HL-60 (cell line): Measurements from ENCODE around the gene GGTA1.

Experiments used
- DNase-seq, 2 experiments: peaks; one replicate each; pipeline ENCODE4 v3.0.0-alpha.2; 2010 to 2020; ENCODE audit warnings: low read depth in 1 of 2, low spot score in 1 of 2
- H3K27ac ChIP-seq: fragments of 250-450 bp; sonication (Bioruptor Pico); replicated peaks from 2 replicates; pipeline ENCODE4 v1.5.1; 2020; ENCODE audit warnings: mild to moderate bottlenecking, moderate library complexity
- H3K27me3 ChIP-seq: fragments of 250-450 bp; sonication (Bioruptor Pico); 2 replicates; pipeline ENCODE4 v1.5.1; 2021; ENCODE audit warnings: mild to moderate bottlenecking, moderate library complexity; ENCODE audit not compliant: insufficient read depth, poor library complexity, severe bottlenecking
- H3K4me3 ChIP-seq: replicated peaks from 2 replicates; pipeline ENCODE4 v1.5.1; 2011; ENCODE audit warnings: mild to moderate bottlenecking, control low read depth, low read length; ENCODE audit not compliant: insufficient read depth
- GABPA ChIP-seq: IDR thresholded peaks from 2 replicates; pipeline ENCODE4 v1.6.1; 2012; ENCODE audit warnings: low read depth
- POLR2AphosphoS5 ChIP-seq: IDR thresholded peaks from 2 replicates; pipeline ENCODE4 v1.6.1; 2012; ENCODE audit warnings: low read depth
- SPI1 ChIP-seq: IDR thresholded peaks from 2 replicates; pipeline ENCODE4 v1.6.1; 2012; ENCODE audit warnings: low read depth, mild to moderate bottlenecking, borderline replicate concordance
- TF ChIP-seq, protein P1 (sequence below): IDR thresholded peaks from one replicate; pipeline ENCODE4 v1.5.1; 2011; ENCODE audit warnings: low read length, control low read depth, inconsistent platforms; ENCODE audit not compliant: insufficient read depth
- TF ChIP-seq, protein P2 (sequence below): IDR thresholded peaks from 2 replicates; pipeline ENCODE4 v1.6.1; 2012; ENCODE audit warnings: low read depth; ENCODE audit not compliant: insufficient replicate concordance

The GGTA1 gene

DNA sequence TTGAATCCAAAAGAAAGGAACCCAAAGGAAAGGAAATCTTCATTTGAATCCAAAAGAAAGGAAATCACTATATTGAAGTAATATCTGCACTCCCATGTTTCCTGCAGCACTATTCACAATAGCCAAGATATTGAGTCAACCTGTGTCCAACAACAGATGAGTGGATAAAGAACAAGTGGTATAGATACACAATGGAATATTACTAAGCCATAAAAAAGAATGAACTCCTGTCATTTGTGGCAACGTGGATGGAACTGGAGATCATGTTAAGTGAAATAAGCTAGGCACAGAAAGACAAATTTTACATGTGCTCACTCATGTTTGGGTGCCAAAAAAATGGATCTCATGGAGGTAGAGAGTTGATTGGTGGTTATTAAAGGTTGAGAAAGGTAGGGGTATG lies 71.7 kb downstream of the GGTA1 start:
- Histone ChIP-seq H3K27me3 (no peaks in the 10 kb centered on the region), H3K4me3 (no peak overlapping the region), H3K27ac (no peak overlapping the region)
- DNase-seq = no peak
- TF ChIP-seq, protein P1, sequence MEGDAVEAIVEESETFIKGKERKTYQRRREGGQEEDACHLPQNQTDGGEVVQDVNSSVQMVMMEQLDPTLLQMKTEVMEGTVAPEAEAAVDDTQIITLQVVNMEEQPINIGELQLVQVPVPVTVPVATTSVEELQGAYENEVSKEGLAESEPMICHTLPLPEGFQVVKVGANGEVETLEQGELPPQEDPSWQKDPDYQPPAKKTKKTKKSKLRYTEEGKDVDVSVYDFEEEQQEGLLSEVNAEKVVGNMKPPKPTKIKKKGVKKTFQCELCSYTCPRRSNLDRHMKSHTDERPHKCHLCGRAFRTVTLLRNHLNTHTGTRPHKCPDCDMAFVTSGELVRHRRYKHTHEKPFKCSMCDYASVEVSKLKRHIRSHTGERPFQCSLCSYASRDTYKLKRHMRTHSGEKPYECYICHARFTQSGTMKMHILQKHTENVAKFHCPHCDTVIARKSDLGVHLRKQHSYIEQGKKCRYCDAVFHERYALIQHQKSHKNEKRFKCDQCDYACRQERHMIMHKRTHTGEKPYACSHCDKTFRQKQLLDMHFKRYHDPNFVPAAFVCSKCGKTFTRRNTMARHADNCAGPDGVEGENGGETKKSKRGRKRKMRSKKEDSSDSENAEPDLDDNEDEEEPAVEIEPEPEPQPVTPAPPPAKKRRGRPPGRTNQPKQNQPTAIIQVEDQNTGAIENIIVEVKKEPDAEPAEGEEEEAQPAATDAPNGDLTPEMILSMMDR = no peak
- no peak for TF ChIP-seq SPI1
- TF ChIP-seq GABPA = no peak

DNA sequence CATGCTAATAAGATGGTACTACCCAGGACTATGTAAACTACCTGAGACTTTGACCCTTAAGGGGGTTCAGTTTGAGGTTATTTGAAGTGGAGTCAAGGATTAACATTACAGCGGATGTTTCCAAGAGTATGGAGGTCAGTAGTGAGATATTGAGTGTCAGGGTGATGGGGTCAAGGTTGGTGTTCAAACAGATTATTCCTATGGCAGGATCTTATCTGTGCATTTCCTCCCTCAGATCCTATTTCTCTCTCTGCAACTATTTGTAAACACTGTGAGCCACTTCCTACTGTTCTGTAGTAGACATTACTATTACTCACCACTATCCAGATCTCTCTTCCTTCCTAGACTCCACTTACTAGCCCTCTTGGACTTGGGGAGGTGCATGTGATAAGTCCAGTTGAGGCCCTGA lies 75.6 kb downstream of the GGTA1 start:
- Histone ChIP-seq H3K4me3 (no peak overlapping the region), H3K27me3 (no peaks in the 10 kb centered on the region), H3K27ac (no peak overlapping the region)
- DNase-seq = no peak
- TF ChIP-seq, protein P1 = no peak
- TF ChIP-seq SPI1 (no peak), GABPA (no peak), POLR2AphosphoS5 (no peak)
- TF ChIP-seq, protein P2, sequence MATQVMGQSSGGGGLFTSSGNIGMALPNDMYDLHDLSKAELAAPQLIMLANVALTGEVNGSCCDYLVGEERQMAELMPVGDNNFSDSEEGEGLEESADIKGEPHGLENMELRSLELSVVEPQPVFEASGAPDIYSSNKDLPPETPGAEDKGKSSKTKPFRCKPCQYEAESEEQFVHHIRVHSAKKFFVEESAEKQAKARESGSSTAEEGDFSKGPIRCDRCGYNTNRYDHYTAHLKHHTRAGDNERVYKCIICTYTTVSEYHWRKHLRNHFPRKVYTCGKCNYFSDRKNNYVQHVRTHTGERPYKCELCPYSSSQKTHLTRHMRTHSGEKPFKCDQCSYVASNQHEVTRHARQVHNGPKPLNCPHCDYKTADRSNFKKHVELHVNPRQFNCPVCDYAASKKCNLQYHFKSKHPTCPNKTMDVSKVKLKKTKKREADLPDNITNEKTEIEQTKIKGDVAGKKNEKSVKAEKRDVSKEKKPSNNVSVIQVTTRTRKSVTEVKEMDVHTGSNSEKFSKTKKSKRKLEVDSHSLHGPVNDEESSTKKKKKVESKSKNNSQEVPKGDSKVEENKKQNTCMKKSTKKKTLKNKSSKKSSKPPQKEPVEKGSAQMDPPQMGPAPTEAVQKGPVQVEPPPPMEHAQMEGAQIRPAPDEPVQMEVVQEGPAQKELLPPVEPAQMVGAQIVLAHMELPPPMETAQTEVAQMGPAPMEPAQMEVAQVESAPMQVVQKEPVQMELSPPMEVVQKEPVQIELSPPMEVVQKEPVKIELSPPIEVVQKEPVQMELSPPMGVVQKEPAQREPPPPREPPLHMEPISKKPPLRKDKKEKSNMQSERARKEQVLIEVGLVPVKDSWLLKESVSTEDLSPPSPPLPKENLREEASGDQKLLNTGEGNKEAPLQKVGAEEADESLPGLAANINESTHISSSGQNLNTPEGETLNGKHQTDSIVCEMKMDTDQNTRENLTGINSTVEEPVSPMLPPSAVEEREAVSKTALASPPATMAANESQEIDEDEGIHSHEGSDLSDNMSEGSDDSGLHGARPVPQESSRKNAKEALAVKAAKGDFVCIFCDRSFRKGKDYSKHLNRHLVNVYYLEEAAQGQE = no peak

DNA sequence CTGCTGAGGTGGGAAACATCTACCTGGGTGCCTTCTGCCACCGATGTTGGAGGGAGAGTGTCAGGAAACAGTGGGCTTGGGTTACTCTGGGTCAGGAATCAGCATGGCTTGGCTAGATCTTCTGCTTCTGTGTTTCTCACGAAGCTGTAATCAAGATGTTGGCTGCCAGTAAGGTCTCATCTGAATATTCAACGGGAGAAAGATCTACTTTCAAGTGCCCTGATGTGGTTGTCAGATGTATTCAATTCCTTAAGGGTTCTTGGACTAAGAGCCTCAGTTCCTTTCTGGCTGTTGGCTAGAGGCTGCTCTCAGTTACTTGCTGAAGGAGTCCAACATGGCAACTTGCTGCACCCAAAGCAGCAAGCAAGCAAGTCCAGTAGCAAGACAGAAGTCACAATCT lies 87.7 kb downstream of the GGTA1 start:
- TF ChIP-seq, protein P1 = no peak
- TF ChIP-seq, protein P2 = no peak
- TF ChIP-seq SPI1 (no peak), POLR2AphosphoS5 (no peak), GABPA (no peak)
- no peak for DNase-seq
- H3K27me3 ChIP-seq = no peaks in the 10 kb centered on the region
- H3K4me3 ChIP-seq = no peak overlapping the region
- H3K27ac ChIP-seq = no peak overlapping the region

DNA sequence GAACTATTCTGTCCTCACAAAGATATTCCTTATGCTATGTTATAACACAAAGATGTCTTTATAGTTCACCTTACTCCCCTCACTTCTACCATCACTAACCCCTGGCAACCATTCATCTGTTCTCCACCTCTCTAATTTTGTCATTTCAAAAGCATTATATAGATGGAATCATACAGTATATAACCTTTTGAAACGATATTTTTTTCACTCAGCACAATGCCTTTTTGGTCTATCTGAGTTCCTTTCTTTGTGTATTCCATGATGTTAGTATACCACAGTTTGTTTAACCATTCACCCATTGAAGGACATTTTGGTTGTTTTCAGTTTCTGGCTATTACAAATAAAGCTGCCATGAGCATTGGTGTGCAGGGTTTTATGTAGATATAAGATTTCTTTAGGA lies 93.7 kb downstream of the GGTA1 start:
- TF ChIP-seq SPI1 (no peak), POLR2AphosphoS5 (no peak), GABPA (no peak)
- TF ChIP-seq, protein P1 = no peak
- TF ChIP-seq, protein P2 = no peak
- DNase-seq = no peak
- H3K27me3 ChIP-seq = no peaks in the 10 kb centered on the region

More for the DNA sequence above, 93.7 kb downstream of the GGTA1 start:
- H3K27ac ChIP-seq = no peak overlapping the region
- H3K4me3 ChIP-seq = no peak overlapping the region
